ENCODE measurements around the gene SELP. TPM values are rescaled to one million over a fixed set of nuclear protein-coding genes. Genes with fewer than 3 reads are reported as not detected.

SELP gene
- total and polyA plus RNA-seq, 2 of the 8 experiments (the other 6 are each of a cell fraction or from before 2014, with no cell fraction given): not detected

- H3K14ac ChIP-seq (ENCODE audit: insufficient read length): no peak overlapping the region
- FAIRE-seq (no peak), DNase-seq (ENCODE audit: low read depth in 1 of 2, low spot score in 2 of 2) (no peak)
- H2BK20ac ChIP-seq (ENCODE audit: low read length): no peak overlapping the region
- no peak overlapping the region for H3K4me3 ChIP-seq (ENCODE audit: extremely low read depth in 1 of 4, insufficient read depth in 2 of 4, low read depth in 3 of 4, low read length in 4 of 4)
- 82% methylated on average over 5 of the region's 5 CpGs; no CpG with 5 or more reads in 1 of the 2 experiments for WGBS, 2 experiments (ENCODE audit: extremely low coverage in 1 of 2, insufficient coverage in 1 of 2, insufficient read length in 1 of 2, insufficient replicate concordance in 2 of 2, low coverage in 1 of 2, low lambda C conversion rate in 2 of 2, missing lambda C conversion rate in 1 of 2)
- H3K56ac ChIP-seq (replicated peaks; ENCODE audit: insufficient read length, low read depth, low read length): no peak overlapping the region
- ChIA-PET POLR2A (ENCODE audit: partially characterized antibody) (no interaction called here), CTCF (ENCODE audit: partially characterized antibody) (interaction anchor here (0.6 to 1.0 kb wide), 6 partner anchors 10 to 233 kb away, joined by 3 to 4 read pairs (median 3); partner anchors contain the start of gene F5)
- no peak overlapping the region for H3K27ac ChIP-seq (ENCODE audit: low read depth, low read length)
- no peak overlapping the region for H2AK5ac ChIP-seq (ENCODE audit: low read depth, low read length)
- H3K4me1 ChIP-seq (replicated peaks in 1 of 4; ENCODE audit: control insufficient read depth in 3 of 4, insufficient read depth in 4 of 4, low read length in 3 of 4): no peaks in the 10 kb centered on the region
- H3K36me3 ChIP-seq (ENCODE audit: control insufficient read depth in 2 of 4, insufficient read depth in 4 of 4, low read length in 3 of 4): no peaks in the 10 kb centered on the region
- H4K20me1 ChIP-seq (replicated peaks in 1 of 2; ENCODE audit: control insufficient read depth in 1 of 2, insufficient read depth in 2 of 2, low read length in 2 of 2): no peaks in the 10 kb centered on the region
- no peaks in the 10 kb centered on the region; the same call in 1 of the 2 replicates for H3K23me2 ChIP-seq (ENCODE audit: low read depth, low read length)
- H2AFZ ChIP-seq (ENCODE audit: low read length): no peak overlapping the region
- no peak overlapping the region for H4K8ac ChIP-seq (ENCODE audit: extremely low read depth, insufficient read depth, low read length)
- no peak overlapping the region for H4K5ac ChIP-seq (ENCODE audit: insufficient read length, low read depth, low read length)
- H3K9ac ChIP-seq (replicated peaks in 1 of 4; ENCODE audit: extremely low read depth in 1 of 4, low read depth in 3 of 4, low read length in 3 of 4): no peak overlapping the region
- no peak overlapping the region for H3K4ac ChIP-seq (replicated peaks; ENCODE audit: insufficient read length, low read depth, low read length)
- no peaks in the 10 kb centered on the region for H3K27me3 ChIP-seq (replicated peaks in 1 of 4; ENCODE audit: control insufficient read depth in 3 of 4, extremely low read depth in 1 of 4, insufficient read depth in 3 of 4, low read length in 3 of 4)
- no peak overlapping the region for H3K4me2 ChIP-seq (ENCODE audit: insufficient read depth in 1 of 2, low read depth in 2 of 2, low read length in 2 of 2)
- no peaks in the 10 kb centered on the region for H3K79me2 ChIP-seq (ENCODE audit: control insufficient read depth in 1 of 2, insufficient read depth in 2 of 2, low read length in 2 of 2)
- no peak overlapping the region for H3K23ac ChIP-seq (ENCODE audit: insufficient read length)
- no peak overlapping the region for H2BK12ac ChIP-seq (ENCODE audit: low read depth, low read length)
- no peak overlapping the region for H4K91ac ChIP-seq (replicated peaks; ENCODE audit: insufficient read length, low read length)
- no peaks in the 10 kb centered on the region for H3K79me1 ChIP-seq (ENCODE audit: low read depth, low read length)
- H2BK15ac ChIP-seq (ENCODE audit: low read length): no peak overlapping the region
- H2BK120ac ChIP-seq (replicated peaks; ENCODE audit: low read depth, low read length): no peak overlapping the region
- H3K9me3 ChIP-seq (ENCODE audit: insufficient read depth in 2 of 2, low read depth in 1 of 2, low read length in 1 of 2): no peaks in the 10 kb centered on the region
- H3K18ac ChIP-seq (ENCODE audit: extremely low read depth, low read length): no peak overlapping the region
- no peak overlapping the region for H2BK5ac ChIP-seq (ENCODE audit: low read depth, low read length)
- TF ChIP-seq PHF8 (conservative IDR thresholded peaks at IDR 0.05; ENCODE audit: low read depth, low read length): no peak
- no peak for TF ChIP-seq CEBPB (IDR thresholded peaks at IDR 0.05; ENCODE audit: low read depth, low read length)
- no peak for TF ChIP-seq BCL11A (IDR thresholded peaks at IDR 0.05; ENCODE audit: low read depth in 2 of 2, low read length in 2 of 2)
- no peak for TF ChIP-seq SP2 (IDR thresholded peaks at IDR 0.05; ENCODE audit: low read length)
- TF ChIP-seq EGR1 (IDR thresholded peaks at IDR 0.05; ENCODE audit: borderline replicate concordance, low read depth, low read length): no peak
- TF ChIP-seq CBX5 (IDR thresholded peaks at IDR 0.05; ENCODE audit: low read depth, low read length): no peak
- TF ChIP-seq SUZ12 (IDR thresholded peaks at IDR 0.05; ENCODE audit: low read length): no peak
- TF ChIP-seq KDM4A (IDR thresholded peaks at IDR 0.05; ENCODE audit: low read depth, low read length, severe bottlenecking): no peak
- no peak for TF ChIP-seq TAF7 (optimal IDR thresholded peaks at IDR 0.05; ENCODE audit: borderline replicate concordance, low read depth, low read length)
- TF ChIP-seq, protein P1, sequence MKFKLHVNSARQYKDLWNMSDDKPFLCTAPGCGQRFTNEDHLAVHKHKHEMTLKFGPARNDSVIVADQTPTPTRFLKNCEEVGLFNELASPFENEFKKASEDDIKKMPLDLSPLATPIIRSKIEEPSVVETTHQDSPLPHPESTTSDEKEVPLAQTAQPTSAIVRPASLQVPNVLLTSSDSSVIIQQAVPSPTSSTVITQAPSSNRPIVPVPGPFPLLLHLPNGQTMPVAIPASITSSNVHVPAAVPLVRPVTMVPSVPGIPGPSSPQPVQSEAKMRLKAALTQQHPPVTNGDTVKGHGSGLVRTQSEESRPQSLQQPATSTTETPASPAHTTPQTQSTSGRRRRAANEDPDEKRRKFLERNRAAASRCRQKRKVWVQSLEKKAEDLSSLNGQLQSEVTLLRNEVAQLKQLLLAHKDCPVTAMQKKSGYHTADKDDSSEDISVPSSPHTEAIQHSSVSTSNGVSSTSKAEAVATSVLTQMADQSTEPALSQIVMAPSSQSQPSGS (IDR thresholded peaks at IDR 0.05; ENCODE audit: low read length): no peak
- no peak for TF ChIP-seq ATF3 (IDR thresholded peaks at IDR 0.05; ENCODE audit: insufficient read depth, low read depth, low read length)
Observed at GRCh38 chr1:169576241-169576934, 53.5 kb downstream of the SELP start.
